H1 (cell line): Measurements from ENCODE around the gene IL2RA. TPM values are rescaled to one million over a fixed set of nuclear protein-coding genes. Genes with fewer than 3 reads are reported as not detected.

Experiments used
- CTCF ChIA-PET: fragments of 300-600 bp; sonication (Branson Sonifier 250); formaldehyde crosslinking; loops from one replicate; lab custom pipeline; 2021; ENCODE audit not compliant: partially characterized antibody; lab: Charles Lee
- POLR2A ChIA-PET: fragments of 300-600 bp; sonication (Branson Sonifier 250); formaldehyde crosslinking; loops from one replicate; lab custom pipeline; 2021; ENCODE audit warnings: inconsistent platforms; ENCODE audit not compliant: partially characterized antibody; lab: Charles Lee
- DNase-seq, 2 experiments: peaks; one replicate each; pipeline versions ENCODE4 v3.0.0 to v3.0.0-alpha.2; 2010 to 2022; ENCODE audit warnings: low spot score in 2 of 2, low read depth in 1 of 2, mixed read lengths in 1 of 2
- FAIRE-seq: peaks from 2 replicates; lab custom pipeline; 2011; peaks lifted over from hg19 to GRCh38; lab: Jason Lieb, UNC
- H2AFZ ChIP-seq: 2 replicates; pipeline ENCODE4 v1.8.1; 2012; ENCODE audit warnings: low read length, inconsistent platforms
- H2AK5ac ChIP-seq: 2 replicates; pipeline ENCODE4 v1.6.1; 2013; ENCODE audit warnings: low read depth, low read length
- H2BK120ac ChIP-seq: replicated peaks from 2 replicates; pipeline ENCODE3; 2013; ENCODE audit warnings: low read depth, low read length, inconsistent platforms
- H2BK12ac ChIP-seq: 2 replicates; pipeline ENCODE4 v1.6.1; 2013; ENCODE audit warnings: low read depth, low read length
- H2BK15ac ChIP-seq: 2 replicates; pipeline ENCODE4 v1.6.1; 2013; ENCODE audit warnings: low read length
- H2BK20ac ChIP-seq: 2 replicates; pipeline ENCODE4 v1.6.1; 2013; ENCODE audit warnings: low read length
- H2BK5ac ChIP-seq: 2 replicates; pipeline ENCODE4 v1.6.1; 2013; ENCODE audit warnings: low read depth, low read length
- H3K14ac ChIP-seq: 2 replicates; pipeline ENCODE4 v1.6.1; 2013; ENCODE audit warnings: inconsistent platforms; ENCODE audit not compliant: insufficient read length
- H3K18ac ChIP-seq: 2 replicates; pipeline ENCODE4 v1.6.1; 2013; ENCODE audit warnings: low read length; ENCODE audit errors: extremely low read depth
- H3K23ac ChIP-seq: 2 replicates; pipeline ENCODE4 v1.6.1; 2013; ENCODE audit warnings: inconsistent platforms; ENCODE audit not compliant: insufficient read length
- H3K23me2 ChIP-seq: 2 replicates; pipeline ENCODE4 v1.6.1; 2013; ENCODE audit warnings: low read depth, low read length
- H3K27ac ChIP-seq: 2 replicates; pipeline ENCODE4 v1.6.1; 2011; ENCODE audit warnings: low read depth, low read length, inconsistent platforms
- H3K27me3 ChIP-seq, 4 experiments: replicated peaks in 1 of 4; 1 replicate in 1 of 4; 2 replicates in 3 of 4; pipeline versions ENCODE4 v1.6.1 to v1.8.1; 2011 to 2013; ENCODE audit warnings: low read length in 3 of 4, mild to moderate bottlenecking in 3 of 4, inconsistent platforms in 2 of 4, mixed read lengths in 2 of 4, moderate library complexity in 1 of 4; ENCODE audit not compliant: control insufficient read depth in 3 of 4, insufficient read depth in 3 of 4; ENCODE audit errors: extremely low read depth in 1 of 4
- H3K36me3 ChIP-seq, 4 experiments: 2 replicates each; pipeline versions ENCODE4 v1.6.1 to v1.8.1; 2011 to 2013; ENCODE audit warnings: mild to moderate bottlenecking in 4 of 4, low read length in 3 of 4, moderate library complexity in 2 of 4, control low read depth in 1 of 4, inconsistent platforms in 1 of 4; ENCODE audit not compliant: insufficient read depth in 4 of 4, control insufficient read depth in 2 of 4
- H3K4ac ChIP-seq: replicated peaks from 2 replicates; pipeline ENCODE3; 2013; ENCODE audit warnings: low read length, low read depth, mixed read lengths, inconsistent platforms; ENCODE audit not compliant: insufficient read length
- H3K4me1 ChIP-seq, 4 experiments: replicated peaks in 1 of 4; 1 replicate in 1 of 4; 2 replicates in 3 of 4; pipeline versions ENCODE4 v1.6.1 to v1.8.1; 2011 to 2013; ENCODE audit warnings: low read length in 3 of 4, inconsistent platforms in 2 of 4, mixed read lengths in 1 of 4; ENCODE audit not compliant: insufficient read depth in 4 of 4, control insufficient read depth in 3 of 4
- H3K4me2 ChIP-seq, 2 experiments: 2 replicates each; pipeline versions ENCODE4 v1.6.1 to v1.8.1; 2011 to 2013; ENCODE audit warnings: low read depth in 2 of 2, low read length in 2 of 2, control low read depth in 1 of 2, inconsistent platforms in 1 of 2, mild to moderate bottlenecking in 1 of 2; ENCODE audit not compliant: insufficient read depth in 1 of 2
- H3K4me3 ChIP-seq, 4 experiments: fragments of 200-600, 300-600 bp in 1 of 4; sonication (generic), shearing (Covaris generic), sonication (Bioruptor Twin) in 1 of 4; 2 replicates each; pipeline versions ENCODE4 v1.5.1 to v1.8.1; 2011 to 2016; ENCODE audit warnings: low read length in 4 of 4, low read depth in 3 of 4, control low read depth in 2 of 4, inconsistent platforms in 2 of 4, mild to moderate bottlenecking in 2 of 4, mixed read lengths in 1 of 4, moderate library complexity in 1 of 4; ENCODE audit not compliant: insufficient read depth in 2 of 4; ENCODE audit errors: extremely low read depth in 1 of 4
- H3K56ac ChIP-seq: replicated peaks from 2 replicates; pipeline ENCODE3; 2013; ENCODE audit warnings: low read depth, mild to moderate bottlenecking, mixed read lengths, low read length, inconsistent platforms; ENCODE audit not compliant: insufficient read length
- H3K79me1 ChIP-seq: 2 replicates; pipeline ENCODE4 v1.6.1; 2013; ENCODE audit warnings: low read depth, low read length, control low read depth
- H3K79me2 ChIP-seq, 2 experiments: 2 replicates each; pipeline versions ENCODE4 v1.6.1 to v1.8.1; 2012 to 2013; ENCODE audit warnings: low read length in 2 of 2, mild to moderate bottlenecking in 2 of 2, inconsistent platforms in 1 of 2; ENCODE audit not compliant: insufficient read depth in 2 of 2, control insufficient read depth in 1 of 2
- H3K9ac ChIP-seq, 4 experiments: replicated peaks in 1 of 4; 1 replicate in 1 of 4; 2 replicates in 3 of 4; pipeline versions ENCODE4 v1.6.1 to v1.8.1; 2011 to 2013; ENCODE audit warnings: low read depth in 3 of 4, low read length in 3 of 4, control low read depth in 2 of 4, mild to moderate bottlenecking in 2 of 4, moderate library complexity in 2 of 4, inconsistent platforms in 1 of 4; ENCODE audit errors: extremely low read depth in 1 of 4
- H3K9me3 ChIP-seq, 2 experiments: 2 replicates each; pipeline versions ENCODE4 v1.6.1 to v1.8.1; 2012 to 2013; ENCODE audit warnings: mild to moderate bottlenecking in 2 of 2, moderate library complexity in 2 of 2, control low read depth in 1 of 2, inconsistent platforms in 1 of 2, low read depth in 1 of 2, low read length in 1 of 2, mixed read lengths in 1 of 2; ENCODE audit not compliant: insufficient read depth in 2 of 2
- H4K20me1 ChIP-seq, 2 experiments: replicated peaks in 1 of 2; 2 replicates each; pipeline versions ENCODE3 to v1.8.1; 2011 to 2013; ENCODE audit warnings: inconsistent platforms in 2 of 2, low read length in 2 of 2, mild to moderate bottlenecking in 1 of 2; ENCODE audit not compliant: insufficient read depth in 2 of 2, control insufficient read depth in 1 of 2
- H4K5ac ChIP-seq: 2 replicates; pipeline ENCODE4 v1.6.1; 2013; ENCODE audit warnings: low read length, low read depth, mixed read lengths, inconsistent platforms; ENCODE audit not compliant: insufficient read length
- H4K8ac ChIP-seq: 2 replicates; pipeline ENCODE4 v1.8.0; 2013; ENCODE audit warnings: mild to moderate bottlenecking, moderate library complexity, low read length, inconsistent platforms; ENCODE audit not compliant: insufficient read depth; ENCODE audit errors: extremely low read depth
- H4K91ac ChIP-seq: replicated peaks from 2 replicates; pipeline ENCODE3; 2013; ENCODE audit warnings: low read length, mixed read lengths, inconsistent platforms; ENCODE audit not compliant: insufficient read length
- ATF2 ChIP-seq: IDR thresholded peaks from 2 replicates; pipeline ENCODE4 v1.6.1; 2012; ENCODE audit warnings: low read length, inconsistent platforms
- ATF3 ChIP-seq: IDR thresholded peaks from 2 replicates; pipeline ENCODE4 v1.6.1; 2011; ENCODE audit warnings: low read depth, mild to moderate bottlenecking, low read length; ENCODE audit not compliant: insufficient read depth
- BRCA1 ChIP-seq: IDR thresholded peaks from 2 replicates; pipeline ENCODE4 v1.6.1; 2012; ENCODE audit warnings: low read depth, low read length, improper control_type of control experiment
- EP300 ChIP-seq, 2 experiments: IDR thresholded peaks; 1 replicate in 1 of 2; 2 replicates in 1 of 2; pipeline ENCODE4 v1.6.1; 2011 to 2012; ENCODE audit warnings: low read depth in 2 of 2, low read length in 2 of 2, mild to moderate bottlenecking in 2 of 2, borderline replicate concordance in 1 of 2, inconsistent platforms in 1 of 2, moderate library complexity in 1 of 2
- KDM1A ChIP-seq: fragments of 200-600, 300-600 bp; sonication (generic); IDR thresholded peaks from 2 replicates; pipeline ENCODE4 v1.7.1; 2016; ENCODE audit warnings: mild to moderate bottlenecking, low read length, borderline replicate concordance
- MAFK ChIP-seq: IDR thresholded peaks from 2 replicates; pipeline ENCODE4 v1.6.1; 2012; ENCODE audit warnings: low read depth, mild to moderate bottlenecking, improper control_type of control experiment, low read length
- RFX5 ChIP-seq: IDR thresholded peaks from 2 replicates; pipeline ENCODE4 v1.6.1; 2011; ENCODE audit warnings: low read depth, low read length, improper control_type of control experiment, borderline replicate concordance
- SAP30 ChIP-seq: fragments of 300-600 bp; sonication (generic); IDR thresholded peaks from 2 replicates; pipeline ENCODE4 v1.7.1; 2012; ENCODE audit warnings: low read length, moderate library complexity, mild to moderate bottlenecking, inconsistent platforms; ENCODE audit not compliant: insufficient read depth, insufficient replicate concordance
- TEAD4 ChIP-seq: IDR thresholded peaks from 2 replicates; pipeline ENCODE4 v1.6.1; 2012; ENCODE audit warnings: low read depth, low read length, inconsistent platforms, mixed read lengths
- WGBS, 2 experiments: shearing (Covaris generic) in 1 of 2; methylation state at CpG; one replicate each; pipeline versions ENCODE4 v1.1.6 to v1.1.7; 2013 to 2015; ENCODE audit warnings: low lambda C conversion rate in 2 of 2, mixed read lengths in 2 of 2, inconsistent platforms in 1 of 2, low coverage in 1 of 2, missing lambda C conversion rate in 1 of 2; ENCODE audit not compliant: insufficient replicate concordance in 2 of 2, insufficient coverage in 1 of 2, insufficient read length in 1 of 2; ENCODE audit errors: extremely low coverage in 1 of 2, missing lambda C conversion rate in 1 of 2; 5-methylcytosine and 5-hydroxymethylcytosine counted together
- polyA plus RNA-seq, 7 experiments: library from polyadenylated mRNA; depleted of rRNA in 3 of 7; stranded (reverse) in 5 of 7; unstranded in 2 of 7; fragments of >200 nt in 5 of 7; fragments of 200-250 nt in 2 of 7; gene quantifications; 1 replicate in 5 of 7; 2 replicates in 1 of 7; 4 replicates in 1 of 7; pipeline versions ENCODE4 v1.2.1 to v1.2.3, GENCODE V29; 2011 to 2013; ENCODE audit warnings: missing spikeins in 2 of 7, mixed read lengths in 2 of 7
- total RNA-seq: library from RNA; stranded (reverse); fragmentation: NEBNext Ultra II Directional; extraction: Animal tissue kit (Norgen Biotek cat#: 25700); gene quantifications from 2 replicates; pipeline ENCODE4 v1.2.1, GENCODE V29; 2021

IL2RA gene
- total and polyA plus RNA-seq, 2 of the 8 experiments (the other 6 are each of a cell fraction or from before 2014, with no cell fraction given) = not detected

- DNase-seq = no peak
- TF ChIP-seq MAFK = no peak
- TF ChIP-seq ATF3 = no peak
- no peak for TF ChIP-seq SAP30
- TF ChIP-seq KDM1A = no peak
- TF ChIP-seq EP300 (IDR thresholded peaks at IDR 0.05; ENCODE audit: borderline replicate concordance in 1 of 2, low read depth in 2 of 2, low read length in 2 of 2) = no peak
- no peak for TF ChIP-seq TEAD4
- no peak for TF ChIP-seq BRCA1
- no peak for TF ChIP-seq RFX5
- TF ChIP-seq ATF2 = no peak
Measured at GRCh38 chr10:6058682-6059475, 3.3 kb downstream of the IL2RA start.

More at GRCh38 chr10:6058682-6059475, 3.3 kb downstream of the IL2RA start:
- no peak overlapping the region for H4K91ac ChIP-seq
- no peak for FAIRE-seq
- no peak overlapping the region for H2BK120ac ChIP-seq
- 88% methylated on average over 3 of the region's 3 CpGs; no CpG with 5 or more reads in 1 of the 2 experiments for WGBS, 2 experiments
- H4K8ac ChIP-seq = no peak overlapping the region
- H2BK12ac ChIP-seq = no peak overlapping the region
- H4K20me1 ChIP-seq = no peaks in the 10 kb centered on the region
- ChIA-PET POLR2A (interaction anchor here (0.8 kb wide), 1 partner anchor 9 kb away, joined by 3 read pairs; no protein-coding TSS in a partner anchor), CTCF (interaction anchor here (1.1 kb wide), 2 partner anchors 28 to 52 kb away, joined by 3 read pairs; no protein-coding TSS in a partner anchor)
- H3K36me3 ChIP-seq = no peaks in the 10 kb centered on the region
- peaks cover 0 to 2% (median 0%) of the 10 kb centered on the region in 4 experiments; a peak in 1 of 7 replicates for H3K4me1 ChIP-seq
- no peak overlapping the region for H3K9ac ChIP-seq
- H3K27me3 ChIP-seq = no peaks in the 10 kb centered on the region
- H2BK20ac ChIP-seq = no peak overlapping the region
- H3K14ac ChIP-seq = no peak overlapping the region
- H3K4ac ChIP-seq = no peak overlapping the region
- no peak overlapping the region for H3K56ac ChIP-seq
- H3K23me2 ChIP-seq = no peaks in the 10 kb centered on the region
- no peaks in the 10 kb centered on the region for H3K79me2 ChIP-seq
- H2BK5ac ChIP-seq = no peak overlapping the region
- H3K9me3 ChIP-seq = no peaks in the 10 kb centered on the region
- no peak overlapping the region for H3K23ac ChIP-seq
- no peak overlapping the region for H3K4me3 ChIP-seq
- H2AFZ ChIP-seq = no peak overlapping the region
- H3K18ac ChIP-seq = no peak overlapping the region
- no peak overlapping the region for H3K4me2 ChIP-seq
- no peak overlapping the region for H4K5ac ChIP-seq
- H3K27ac ChIP-seq = no peak overlapping the region
- no peak overlapping the region for H2BK15ac ChIP-seq
- no peaks in the 10 kb centered on the region for H3K79me1 ChIP-seq
- no peak overlapping the region for H2AK5ac ChIP-seq
